Colonic mucosa (tissue), 4 donors: Measurements from ENCODE around the gene CYP1B1. TPM values are rescaled to one million over a fixed set of nuclear protein-coding genes. Genes with fewer than 3 reads are reported as not detected.

Experiments
- DNase-seq: peaks from one replicate; pipeline ENCODE4 v3.0.0-alpha.2; 2020
- H3K27ac ChIP-seq: fragments of 200-600 bp; one replicate; pipeline ENCODE4 v1.8.0; 2021
- H3K27me3 ChIP-seq: fragments of 200-600 bp; one replicate; pipeline ENCODE4 v1.8.0; 2021
- H3K36me3 ChIP-seq: fragments of 200-600 bp; one replicate; pipeline ENCODE4 v1.8.0; 2021
- H3K4me1 ChIP-seq: fragments of 200-600 bp; one replicate; pipeline ENCODE4 v1.8.0; 2021; ENCODE audit warnings: mild to moderate bottlenecking
- H3K4me3 ChIP-seq: fragments of 200-600 bp; one replicate; pipeline ENCODE4 v1.8.0; 2021
- H3K9ac ChIP-seq, 2 donors: one replicate each; pipeline ENCODE4 v1.7.0; 2013; ENCODE audit warnings: control low read depth in 2 of 2, low read depth in 2 of 2, low read length in 2 of 2
- H3K9me3 ChIP-seq: fragments of 200-600 bp; one replicate; pipeline ENCODE4 v1.8.0; 2021
- intact Hi-C: fragments of 100-400 bp; cut with DNase I; formaldehyde crosslinking; loops from one replicate; pipeline ENCODE4 v1.14.1; 2022
- total RNA-seq, 2 donors: library from RNA; stranded (reverse); fragmentation: NEBNext Ultra II Directional in 1 of 2; extraction: Animal tissue kit (Norgen Biotek cat#: 25700) in 1 of 2; gene quantifications; one replicate each; pipeline ENCODE4 v1.2.1, GENCODE V29; 2021
- TF ChIP-seq, protein P1 (sequence below): fragments of 200-600 bp; IDR thresholded peaks from one replicate; pipeline ENCODE4 v1.8.0; 2022; ENCODE audit warnings: antibody characterized with exemption, mild to moderate bottlenecking
- donor health status: healthy.
- donor health status: DM: no; HTN: no; CAD: no.
- donor health status: DM: no; HTN: no; CAD: no.

CYP1B1 gene
- total RNA-seq, 2 donors from 2014 or later = 1.3 to 3.5 TPM

DNA sequence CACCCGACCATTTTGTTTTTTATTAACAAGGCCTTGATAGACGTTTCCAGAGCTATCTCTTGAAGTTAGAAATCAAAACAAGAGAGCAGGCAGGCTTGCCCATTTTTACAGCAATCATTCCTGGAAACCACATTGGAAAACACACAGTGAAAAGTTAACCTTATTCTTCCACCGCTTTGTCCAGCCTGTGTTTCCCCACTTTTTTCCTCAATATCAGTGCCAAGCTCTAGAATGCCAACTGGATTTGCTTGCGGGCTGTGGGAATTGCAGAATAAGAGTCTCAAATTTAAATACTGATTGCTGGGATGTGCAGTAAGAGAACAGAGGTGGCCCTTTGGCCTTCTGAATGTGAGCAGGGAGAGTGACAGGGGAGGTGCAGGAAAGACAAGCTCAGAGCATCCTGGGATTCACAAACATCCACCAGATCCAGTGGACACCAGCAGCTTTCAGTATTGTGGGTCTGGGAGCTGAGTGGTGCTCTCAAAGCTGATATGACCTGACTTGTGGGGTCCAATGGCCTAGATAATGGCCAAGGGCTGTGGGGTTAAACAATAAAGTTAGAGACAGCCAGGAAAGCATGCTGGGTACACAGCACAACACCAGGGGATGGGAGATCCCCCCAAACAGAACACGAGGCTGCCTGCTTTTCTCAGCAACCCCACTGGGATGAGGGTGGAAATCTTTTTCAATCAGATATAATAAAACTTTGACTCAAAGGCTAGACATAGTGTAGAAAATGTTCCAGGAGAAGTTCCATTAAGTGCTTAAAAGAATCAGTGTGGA is 15.5 kb downstream of the CYP1B1 start:
- TF ChIP-seq, protein P1, sequence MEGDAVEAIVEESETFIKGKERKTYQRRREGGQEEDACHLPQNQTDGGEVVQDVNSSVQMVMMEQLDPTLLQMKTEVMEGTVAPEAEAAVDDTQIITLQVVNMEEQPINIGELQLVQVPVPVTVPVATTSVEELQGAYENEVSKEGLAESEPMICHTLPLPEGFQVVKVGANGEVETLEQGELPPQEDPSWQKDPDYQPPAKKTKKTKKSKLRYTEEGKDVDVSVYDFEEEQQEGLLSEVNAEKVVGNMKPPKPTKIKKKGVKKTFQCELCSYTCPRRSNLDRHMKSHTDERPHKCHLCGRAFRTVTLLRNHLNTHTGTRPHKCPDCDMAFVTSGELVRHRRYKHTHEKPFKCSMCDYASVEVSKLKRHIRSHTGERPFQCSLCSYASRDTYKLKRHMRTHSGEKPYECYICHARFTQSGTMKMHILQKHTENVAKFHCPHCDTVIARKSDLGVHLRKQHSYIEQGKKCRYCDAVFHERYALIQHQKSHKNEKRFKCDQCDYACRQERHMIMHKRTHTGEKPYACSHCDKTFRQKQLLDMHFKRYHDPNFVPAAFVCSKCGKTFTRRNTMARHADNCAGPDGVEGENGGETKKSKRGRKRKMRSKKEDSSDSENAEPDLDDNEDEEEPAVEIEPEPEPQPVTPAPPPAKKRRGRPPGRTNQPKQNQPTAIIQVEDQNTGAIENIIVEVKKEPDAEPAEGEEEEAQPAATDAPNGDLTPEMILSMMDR = no peak
- intact Hi-C loops = no loop called here
- Histone ChIP-seq H3K9ac (no peak overlapping the region), H3K4me3 (no peak overlapping the region), H3K36me3 (no peaks in the 10 kb centered on the region), H3K9me3 (no peaks in the 10 kb centered on the region), H3K27ac (no peak overlapping the region), H3K27me3 (no peaks in the 10 kb centered on the region), H3K4me1 (no peaks in the 10 kb centered on the region)
- no peak for DNase-seq

DNA sequence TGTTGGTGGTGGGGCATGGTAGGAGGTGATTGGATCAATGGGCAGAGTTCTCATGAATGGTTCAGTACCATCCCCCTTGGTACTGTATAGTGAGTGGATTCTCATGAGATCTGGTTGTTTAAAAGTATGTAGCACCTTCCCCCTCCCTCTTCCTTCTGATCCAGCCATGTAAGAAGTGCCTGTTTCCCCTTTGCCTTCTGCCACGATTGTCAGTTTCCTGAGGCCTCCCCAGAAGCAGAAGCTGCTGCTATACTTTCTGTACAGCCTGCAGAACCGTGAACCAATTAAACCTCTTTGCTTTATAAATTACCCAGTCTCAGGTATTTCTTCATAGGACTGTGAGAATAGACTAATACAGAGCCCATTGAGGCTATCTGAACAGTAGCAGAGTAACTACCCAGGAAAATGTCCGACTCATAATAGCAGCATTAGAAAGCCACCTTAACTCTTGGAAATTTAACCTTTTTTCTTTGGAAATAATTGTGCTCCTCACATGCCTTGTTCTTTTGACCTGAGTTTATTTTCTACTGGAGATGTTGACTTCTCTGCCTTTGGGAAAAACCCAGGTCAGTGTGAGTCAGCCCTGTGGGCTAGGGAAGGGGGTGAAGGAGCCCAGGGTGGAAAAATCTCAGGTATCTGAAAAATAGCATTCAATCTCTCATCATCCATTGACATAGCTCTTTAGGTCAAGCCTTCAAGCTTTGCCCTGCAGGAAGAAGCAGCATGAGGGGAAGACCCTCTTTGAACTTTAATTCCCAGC is 18.1 kb downstream of the CYP1B1 start:
- H3K27ac ChIP-seq = no peak overlapping the region
- no peaks in the 10 kb centered on the region for H3K4me1 ChIP-seq
- no peaks in the 10 kb centered on the region for H3K9me3 ChIP-seq
- intact Hi-C loops = no loop called here
- H3K36me3 ChIP-seq = no peaks in the 10 kb centered on the region
- H3K9ac ChIP-seq = no peak overlapping the region
- DNase-seq = no peak
- no peaks in the 10 kb centered on the region for H3K27me3 ChIP-seq
- TF ChIP-seq, protein P1 = no peak
- H3K4me3 ChIP-seq = no peak overlapping the region

DNA sequence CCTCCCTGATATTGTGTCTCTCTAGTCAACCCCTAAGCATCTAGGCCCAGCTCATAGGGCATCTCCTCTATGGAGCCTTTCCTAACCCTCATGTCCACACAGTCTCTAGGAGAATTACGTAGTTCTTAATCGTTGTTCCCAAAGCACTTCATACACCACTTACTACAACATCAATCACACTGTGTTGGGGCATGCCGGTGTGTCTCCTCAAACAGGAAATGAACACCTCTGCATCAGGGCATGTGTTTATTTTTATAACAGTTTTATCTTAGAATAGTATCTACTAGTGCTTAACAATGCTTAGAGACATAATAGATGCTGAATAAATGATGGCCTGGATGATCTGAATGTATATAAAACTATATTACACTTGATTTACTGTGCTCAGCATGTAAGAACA is 19.7 kb downstream of the CYP1B1 start:
- no peaks in the 10 kb centered on the region for H3K36me3 ChIP-seq
- no peak for DNase-seq
- H3K4me1 ChIP-seq = no peaks in the 10 kb centered on the region
- intact Hi-C loops = no loop called here
- H3K27ac ChIP-seq = no peak overlapping the region
- H3K9ac ChIP-seq = no peak overlapping the region
- no peaks in the 10 kb centered on the region for H3K9me3 ChIP-seq
- H3K27me3 ChIP-seq = no peaks in the 10 kb centered on the region
- H3K4me3 ChIP-seq = no peak overlapping the region
- TF ChIP-seq, protein P1 = no peak

DNA sequence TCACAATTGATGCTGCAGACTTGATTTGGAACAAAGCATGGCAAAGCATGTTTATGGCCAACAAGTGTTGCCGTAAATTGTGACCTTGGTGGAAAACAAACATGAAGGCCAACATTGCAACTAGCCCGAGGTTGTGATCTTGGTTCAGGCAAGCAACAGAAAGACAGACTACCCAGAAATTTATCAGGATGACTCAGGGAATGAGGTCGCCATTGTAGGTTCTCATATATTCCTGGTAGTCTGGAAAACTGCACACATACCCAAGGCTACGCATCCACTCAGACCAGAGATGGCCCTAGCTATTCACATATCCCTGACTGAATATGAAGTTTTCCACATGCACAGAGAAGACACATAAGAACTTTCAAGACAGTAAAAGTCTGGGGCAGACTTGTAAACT is 30.1 kb downstream of the CYP1B1 start:
- Histone ChIP-seq H3K4me1 (no peaks in the 10 kb centered on the region), H3K27me3 (no peaks in the 10 kb centered on the region), H3K27ac (no peak overlapping the region), H3K9me3 (no peaks in the 10 kb centered on the region), H3K4me3 (no peak overlapping the region), H3K9ac (no peak overlapping the region), H3K36me3 (no peaks in the 10 kb centered on the region)
- intact Hi-C loops = no loop called here
- TF ChIP-seq, protein P1 = no peak
- no peak for DNase-seq

DNA sequence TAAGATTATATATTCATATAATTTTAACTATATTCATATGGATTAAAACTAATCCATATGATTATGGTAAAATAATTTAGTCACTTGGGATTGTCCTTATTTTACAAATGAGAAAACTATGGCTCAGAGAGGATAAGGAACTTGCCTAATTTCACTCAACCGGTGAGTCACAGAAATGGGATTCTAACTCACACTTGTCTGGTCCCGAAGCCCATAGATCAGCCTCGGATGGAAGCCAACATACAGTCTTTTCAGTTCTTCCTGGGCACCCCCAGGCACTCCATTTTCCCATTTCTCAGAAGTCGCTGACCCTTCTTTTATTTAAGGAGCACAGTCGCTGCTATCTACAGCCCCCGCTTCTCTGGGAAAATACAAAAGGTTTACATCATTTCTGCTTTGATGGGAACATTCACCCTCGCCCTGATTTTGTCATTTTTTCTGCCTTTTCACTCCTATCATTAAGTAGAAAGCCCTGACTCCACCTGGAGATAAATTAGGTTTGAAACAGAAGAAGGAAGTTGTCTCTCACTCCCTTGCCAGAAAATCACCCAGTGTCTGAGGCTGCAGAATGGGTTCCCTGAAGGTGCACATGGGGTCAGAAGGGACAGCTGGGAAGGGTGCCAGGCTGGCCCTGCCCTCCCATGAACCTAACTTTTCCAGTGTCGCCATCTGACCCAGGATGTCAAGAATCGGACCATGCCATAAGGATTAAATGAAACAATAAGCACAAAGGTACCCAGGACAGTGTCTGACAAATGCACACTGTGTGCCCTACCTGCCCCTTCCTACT is 36.6 kb downstream of the CYP1B1 start:
- intact Hi-C loops = no loop called here
- no peak for DNase-seq
- Histone ChIP-seq H3K36me3 (no peaks in the 10 kb centered on the region), H3K27me3 (no peaks in the 10 kb centered on the region), H3K27ac (no peak overlapping the region), H3K9ac (no peak overlapping the region), H3K4me1 (no peaks in the 10 kb centered on the region), H3K9me3 (no peaks in the 10 kb centered on the region), H3K4me3 (no peak overlapping the region)
- TF ChIP-seq, protein P1 = no peak
